SU-DHL-6 (cell line): ENCODE results near the gene PTP4A2.

Experiments
- H2AFZ ChIP-seq: fragments of 200-600 bp; sonication (generic); 2 replicates; pipeline ENCODE4 v1.6.1; 2014; ENCODE audit warnings: low read depth, mild to moderate bottlenecking, moderate library complexity, mixed read lengths, antibody characterized with exemption, low read length; ENCODE audit not compliant: severe bottlenecking
- H3F3A ChIP-seq: fragments of 200-600 bp; shearing (Covaris generic); 2 replicates; pipeline ENCODE4 v1.6.0; 2016; ENCODE audit warnings: antibody characterized with exemption, mild to moderate bottlenecking; ENCODE audit not compliant: insufficient read depth
- H3K27ac ChIP-seq: fragments of 200-600 bp; sonication (generic); 2 replicates; pipeline ENCODE4 v1.5.1; 2016; ENCODE audit warnings: low read depth, mild to moderate bottlenecking, low read length, moderate library complexity, mixed read lengths
- H3K27me3 ChIP-seq: fragments of 200-600 bp; sonication (generic), shearing (Covaris generic); 2 replicates; pipeline ENCODE4 v1.6.0; 2014; ENCODE audit warnings: mild to moderate bottlenecking, low read length
- H3K36me3 ChIP-seq: fragments of 200-600 bp; sonication (generic); 2 replicates; pipeline ENCODE4 v1.6.1; 2014; ENCODE audit warnings: mild to moderate bottlenecking, low read length, mixed read lengths
- H3K4me2 ChIP-seq: fragments of 300-600, 200-600 bp; shearing (Covaris generic), sonication (generic); 2 replicates; pipeline ENCODE4 v1.6.0; 2014; ENCODE audit warnings: low read length, low read depth, mild to moderate bottlenecking; ENCODE audit not compliant: poor library complexity, severe bottlenecking
- H3K4me3 ChIP-seq: fragments of 200-600 bp; sonication (generic); 2 replicates; pipeline ENCODE4 v1.5.1; 2014; ENCODE audit warnings: antibody characterized with exemption, low read length, mild to moderate bottlenecking, mixed read lengths; ENCODE audit not compliant: insufficient read depth, poor library complexity, severe bottlenecking
- H3K79me2 ChIP-seq: fragments of 200-600 bp; sonication (generic); 2 replicates; pipeline ENCODE4 v1.6.1; 2014; ENCODE audit warnings: mild to moderate bottlenecking, low read length, moderate library complexity; ENCODE audit not compliant: insufficient read depth
- H3K9ac ChIP-seq: fragments of 200-600 bp; sonication (generic); 2 replicates; pipeline ENCODE4 v1.7.0; 2014; ENCODE audit warnings: mild to moderate bottlenecking, low read length
- H3K9me2 ChIP-seq: fragments of 200-600 bp; sonication (generic); replicated peaks from 2 replicates; pipeline ENCODE4 v1.6.1; 2014; ENCODE audit warnings: low read length; ENCODE audit not compliant: insufficient read depth
- H3K9me3 ChIP-seq: fragments of 200-600 bp; sonication (generic); 2 replicates; pipeline ENCODE4 v1.6.1; 2014; ENCODE audit warnings: low read length, mixed read lengths; ENCODE audit not compliant: insufficient read depth
- H4K20me1 ChIP-seq: fragments of 200-600 bp; sonication (generic); 2 replicates; pipeline ENCODE4 v1.6.1; 2014; ENCODE audit warnings: low read depth, mild to moderate bottlenecking, antibody characterized with exemption, low read length, moderate library complexity, mixed read lengths
- EZH2phosphoT487 ChIP-seq: fragments of 200-600 bp; sonication (generic), shearing (Covaris generic); conservative IDR thresholded peaks from 2 replicates; pipeline ENCODE4 v1.6.1; 2018; ENCODE audit warnings: mild to moderate bottlenecking, antibody characterized with exemption, low read length, moderate library complexity, mixed read lengths
- TF ChIP-seq, protein P1 (sequence below): fragments of 200-600 bp; sonication (generic); IDR thresholded peaks from one replicate; pipeline ENCODE4 v1.5.1; 2017; ENCODE audit warnings: antibody characterized with exemption, mild to moderate bottlenecking, low read length, moderate library complexity; ENCODE audit not compliant: insufficient read depth, poor library complexity, severe bottlenecking

Gene PTP4A2

DNA sequence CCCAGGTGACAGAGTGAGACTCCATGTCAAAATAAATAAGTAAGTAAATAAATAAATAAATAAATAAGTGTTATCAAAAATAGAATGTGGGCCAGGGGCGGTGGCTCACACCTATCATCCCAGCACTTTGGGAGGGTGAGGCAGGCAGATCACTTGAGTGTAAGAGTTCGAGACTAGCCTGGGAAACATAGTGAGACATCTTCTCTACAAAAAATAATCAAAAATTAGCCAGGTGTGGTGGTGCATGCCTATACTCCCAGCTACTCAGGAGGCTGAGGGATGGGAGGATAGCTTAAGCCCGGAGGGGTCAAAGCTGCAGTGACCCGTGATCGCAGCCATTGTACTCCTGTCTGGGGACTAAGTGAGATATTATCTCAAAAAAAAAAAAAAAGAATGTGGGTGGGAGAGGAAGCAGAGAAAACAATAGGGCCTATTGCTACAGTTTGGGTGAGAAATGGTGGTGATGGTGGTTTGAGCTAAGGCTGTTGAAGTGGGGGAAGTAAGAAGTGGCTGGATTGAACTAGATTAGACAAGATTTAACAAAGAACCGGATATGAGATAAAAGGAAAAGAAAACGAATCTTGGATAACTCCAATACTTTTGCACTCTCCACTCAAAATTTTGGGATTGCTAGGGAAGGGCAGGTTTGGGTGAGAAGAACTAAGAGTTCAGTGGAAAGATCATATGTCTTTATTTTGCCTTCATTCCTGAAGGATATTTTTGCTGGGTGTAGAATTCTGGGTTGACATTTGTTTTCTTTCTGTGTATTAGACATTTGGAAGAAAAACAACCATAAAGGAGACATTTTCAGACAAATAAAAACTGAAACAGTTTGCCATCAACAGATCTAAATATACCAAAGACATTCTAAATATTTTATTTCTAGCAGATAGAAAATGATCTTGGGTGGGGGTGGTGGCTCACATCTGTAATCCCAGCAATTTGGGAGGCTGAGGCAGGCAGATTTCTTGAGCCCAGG is 65.2 kb downstream of the PTP4A2 start:
- no peaks in the 10 kb centered on the region for H4K20me1 ChIP-seq
- no peaks in the 10 kb centered on the region for H3F3A ChIP-seq
- no peaks in the 10 kb centered on the region for H3K9me2 ChIP-seq
- H3K27me3 ChIP-seq, result no peaks in the 10 kb centered on the region
- no peak overlapping the region for H3K9ac ChIP-seq
- TF ChIP-seq, protein P1, sequence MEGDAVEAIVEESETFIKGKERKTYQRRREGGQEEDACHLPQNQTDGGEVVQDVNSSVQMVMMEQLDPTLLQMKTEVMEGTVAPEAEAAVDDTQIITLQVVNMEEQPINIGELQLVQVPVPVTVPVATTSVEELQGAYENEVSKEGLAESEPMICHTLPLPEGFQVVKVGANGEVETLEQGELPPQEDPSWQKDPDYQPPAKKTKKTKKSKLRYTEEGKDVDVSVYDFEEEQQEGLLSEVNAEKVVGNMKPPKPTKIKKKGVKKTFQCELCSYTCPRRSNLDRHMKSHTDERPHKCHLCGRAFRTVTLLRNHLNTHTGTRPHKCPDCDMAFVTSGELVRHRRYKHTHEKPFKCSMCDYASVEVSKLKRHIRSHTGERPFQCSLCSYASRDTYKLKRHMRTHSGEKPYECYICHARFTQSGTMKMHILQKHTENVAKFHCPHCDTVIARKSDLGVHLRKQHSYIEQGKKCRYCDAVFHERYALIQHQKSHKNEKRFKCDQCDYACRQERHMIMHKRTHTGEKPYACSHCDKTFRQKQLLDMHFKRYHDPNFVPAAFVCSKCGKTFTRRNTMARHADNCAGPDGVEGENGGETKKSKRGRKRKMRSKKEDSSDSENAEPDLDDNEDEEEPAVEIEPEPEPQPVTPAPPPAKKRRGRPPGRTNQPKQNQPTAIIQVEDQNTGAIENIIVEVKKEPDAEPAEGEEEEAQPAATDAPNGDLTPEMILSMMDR, result no peak
- TF ChIP-seq EZH2phosphoT487, result no peak
- H2AFZ ChIP-seq, result no peak overlapping the region
- H3K9me3 ChIP-seq, result no peaks in the 10 kb centered on the region
- H3K79me2 ChIP-seq, result no peaks in the 10 kb centered on the region
- H3K4me2 ChIP-seq, result no peak overlapping the region
- H3K36me3 ChIP-seq, result no peaks in the 10 kb centered on the region
- no peak overlapping the region for H3K4me3 ChIP-seq
- H3K27ac ChIP-seq, result no peak overlapping the region

DNA sequence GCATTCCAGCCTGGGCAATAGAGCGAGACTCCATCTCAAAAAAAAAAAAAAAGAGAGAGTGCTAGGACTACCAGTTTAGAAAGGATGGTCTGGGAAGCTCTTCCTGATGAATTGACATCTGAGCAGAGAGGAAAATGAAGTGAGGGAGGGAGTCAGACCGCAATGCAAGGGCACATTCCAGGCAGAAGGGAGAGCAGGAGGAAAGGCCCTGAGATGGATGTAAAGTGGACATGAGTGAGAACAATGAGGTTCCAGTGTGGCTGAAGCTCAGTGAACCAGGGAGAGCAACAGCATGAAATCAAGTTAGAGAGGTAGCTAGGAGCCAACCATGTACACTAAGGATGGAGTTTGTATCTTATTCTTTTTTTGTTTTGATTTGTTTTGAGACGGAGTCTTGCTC is 66.5 kb downstream of the PTP4A2 start:
- no peak for TF ChIP-seq EZH2phosphoT487
- TF ChIP-seq, protein P1, result no peak
- Histone ChIP-seq H3K4me2 (no peak overlapping the region), H3K79me2 (no peaks in the 10 kb centered on the region), H3K9ac (no peak overlapping the region), H3F3A (no peaks in the 10 kb centered on the region), H3K27ac (no peak overlapping the region), H3K36me3 (no peaks in the 10 kb centered on the region), H4K20me1 (no peaks in the 10 kb centered on the region), H3K9me3 (no peaks in the 10 kb centered on the region), H3K27me3 (no peaks in the 10 kb centered on the region), H2AFZ (no peak overlapping the region), H3K9me2 (no peaks in the 10 kb centered on the region), H3K4me3 (no peak overlapping the region)

DNA sequence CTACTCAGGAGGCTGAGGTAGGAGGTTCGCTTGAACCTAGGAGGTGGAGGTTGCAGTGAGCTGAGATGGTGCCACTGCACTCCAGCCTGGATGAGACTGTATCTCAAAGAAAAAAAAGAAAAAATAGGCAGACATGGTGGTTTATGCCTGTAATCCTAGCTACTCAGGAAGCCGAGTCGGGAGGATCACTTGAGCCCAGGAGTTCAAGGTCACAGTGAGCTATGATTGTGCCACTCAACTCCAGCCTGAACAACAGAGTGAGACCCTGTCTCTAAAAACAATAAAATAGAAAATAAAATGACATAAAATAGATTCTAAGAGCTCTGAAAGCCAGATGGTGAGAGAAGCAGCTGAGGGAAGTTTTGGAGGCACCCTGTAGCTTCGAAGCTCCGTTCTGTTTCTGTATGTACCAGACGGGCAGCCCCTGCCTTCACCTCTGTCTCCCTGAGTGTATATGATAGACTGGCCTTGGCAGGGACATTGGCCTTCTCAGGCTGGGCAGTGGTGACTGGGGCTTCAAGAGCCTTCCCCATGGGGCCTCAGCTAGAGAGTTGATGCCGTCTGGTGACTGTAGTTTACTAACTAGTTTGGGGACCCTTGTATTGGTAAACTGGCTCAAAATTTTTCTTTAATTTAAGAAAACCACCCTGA is 68.0 kb downstream of the PTP4A2 start:
- Histone ChIP-seq H4K20me1 (no peaks in the 10 kb centered on the region), H3K9ac (no peak overlapping the region), H3K79me2 (no peaks in the 10 kb centered on the region), H3K27ac (no peak overlapping the region), H3K27me3 (no peaks in the 10 kb centered on the region), H2AFZ (no peak overlapping the region), H3K9me3 (no peaks in the 10 kb centered on the region), H3K36me3 (no peaks in the 10 kb centered on the region), H3K4me3 (no peak overlapping the region), H3K9me2 (no peaks in the 10 kb centered on the region), H3F3A (no peaks in the 10 kb centered on the region), H3K4me2 (no peak overlapping the region)
- no peak for TF ChIP-seq EZH2phosphoT487
- TF ChIP-seq, protein P1, result no peak
